D721Med (cell line): Measurements from ENCODE around the gene HAVCR2.

Source experiments
- DNase-seq: peaks from one replicate; pipeline ENCODE4 v3.0.0; 2011; ENCODE audit warnings: low spot score; ENCODE audit not compliant: insufficient read length
- FAIRE-seq: peaks from 2 replicates; lab custom pipeline; 2011; peaks lifted over from hg19 to GRCh38; lab: Jason Lieb, UNC
- TF ChIP-seq, protein P1 (sequence below): IDR thresholded peaks from 2 replicates; pipeline ENCODE4 v1.5.1; 2012; ENCODE audit warnings: mild to moderate bottlenecking, control low read depth; ENCODE audit not compliant: insufficient read depth; ENCODE audit errors: missing control alignments

HAVCR2 gene

DNA sequence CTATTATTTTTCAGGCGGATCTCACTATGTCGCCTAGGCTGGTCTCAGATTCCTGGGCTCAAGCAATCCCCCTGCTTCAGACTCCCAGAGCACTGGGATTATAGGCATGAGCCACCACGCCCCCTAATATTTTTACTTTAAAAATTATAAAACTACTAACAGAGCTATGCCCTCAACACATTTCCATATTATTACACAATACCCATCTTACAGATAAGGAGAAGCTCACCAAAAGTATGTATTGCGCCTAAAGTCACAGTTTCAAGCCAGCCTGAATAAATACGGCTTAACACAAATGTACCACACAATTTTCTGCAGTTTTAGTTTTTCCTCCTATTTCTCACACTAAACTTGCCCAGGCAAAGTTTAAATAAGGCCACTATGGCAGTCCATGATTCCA is 40.1 kb downstream of the HAVCR2 start:
- no peak for DNase-seq
- no peak for FAIRE-seq
- TF ChIP-seq, protein P1, sequence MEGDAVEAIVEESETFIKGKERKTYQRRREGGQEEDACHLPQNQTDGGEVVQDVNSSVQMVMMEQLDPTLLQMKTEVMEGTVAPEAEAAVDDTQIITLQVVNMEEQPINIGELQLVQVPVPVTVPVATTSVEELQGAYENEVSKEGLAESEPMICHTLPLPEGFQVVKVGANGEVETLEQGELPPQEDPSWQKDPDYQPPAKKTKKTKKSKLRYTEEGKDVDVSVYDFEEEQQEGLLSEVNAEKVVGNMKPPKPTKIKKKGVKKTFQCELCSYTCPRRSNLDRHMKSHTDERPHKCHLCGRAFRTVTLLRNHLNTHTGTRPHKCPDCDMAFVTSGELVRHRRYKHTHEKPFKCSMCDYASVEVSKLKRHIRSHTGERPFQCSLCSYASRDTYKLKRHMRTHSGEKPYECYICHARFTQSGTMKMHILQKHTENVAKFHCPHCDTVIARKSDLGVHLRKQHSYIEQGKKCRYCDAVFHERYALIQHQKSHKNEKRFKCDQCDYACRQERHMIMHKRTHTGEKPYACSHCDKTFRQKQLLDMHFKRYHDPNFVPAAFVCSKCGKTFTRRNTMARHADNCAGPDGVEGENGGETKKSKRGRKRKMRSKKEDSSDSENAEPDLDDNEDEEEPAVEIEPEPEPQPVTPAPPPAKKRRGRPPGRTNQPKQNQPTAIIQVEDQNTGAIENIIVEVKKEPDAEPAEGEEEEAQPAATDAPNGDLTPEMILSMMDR: no peak

DNA sequence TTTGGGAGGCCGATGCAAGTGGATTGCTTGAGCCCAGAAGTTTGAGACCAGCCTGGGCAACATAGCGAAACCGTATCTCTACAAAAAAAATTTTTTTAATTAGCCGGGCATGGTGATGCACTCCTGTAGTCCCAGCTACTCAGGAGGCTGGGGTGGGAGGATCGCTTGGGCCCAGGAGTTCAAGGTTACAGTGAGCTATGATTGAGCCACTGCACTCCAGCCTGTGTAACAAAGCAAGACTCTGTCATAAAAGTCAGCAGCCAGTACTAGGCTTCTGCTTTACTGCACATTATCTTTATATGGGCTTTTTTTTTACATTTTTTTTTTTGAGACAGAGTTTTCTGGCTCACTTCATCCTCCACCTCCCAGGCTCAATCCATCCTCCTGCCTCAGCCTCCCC is 40.5 kb downstream of the HAVCR2 start:
- FAIRE-seq (no peak), DNase-seq (no peak)
- TF ChIP-seq, protein P1: no peak

DNA sequence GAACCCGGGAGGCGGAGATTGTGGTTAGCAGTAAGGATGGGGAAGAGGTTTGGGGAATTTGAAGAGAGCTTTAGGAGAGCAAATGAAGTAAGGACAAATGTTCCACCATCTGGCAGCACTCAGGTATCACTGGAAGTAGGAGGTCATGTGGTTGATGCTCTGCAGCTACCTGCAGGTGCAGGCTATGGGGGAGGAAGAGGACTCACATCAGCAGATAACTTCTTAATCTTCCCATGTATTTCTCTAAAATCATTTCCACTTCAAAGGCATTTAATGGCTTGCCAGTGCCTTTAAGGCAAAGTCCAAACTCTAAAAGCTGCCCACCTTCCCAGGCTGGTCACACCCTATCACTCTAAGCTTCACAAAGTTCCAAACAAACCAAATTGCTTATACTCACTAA is 41.8 kb downstream of the HAVCR2 start:
- FAIRE-seq (no peak), DNase-seq (no peak)
- TF ChIP-seq, protein P1: no peak

DNA sequence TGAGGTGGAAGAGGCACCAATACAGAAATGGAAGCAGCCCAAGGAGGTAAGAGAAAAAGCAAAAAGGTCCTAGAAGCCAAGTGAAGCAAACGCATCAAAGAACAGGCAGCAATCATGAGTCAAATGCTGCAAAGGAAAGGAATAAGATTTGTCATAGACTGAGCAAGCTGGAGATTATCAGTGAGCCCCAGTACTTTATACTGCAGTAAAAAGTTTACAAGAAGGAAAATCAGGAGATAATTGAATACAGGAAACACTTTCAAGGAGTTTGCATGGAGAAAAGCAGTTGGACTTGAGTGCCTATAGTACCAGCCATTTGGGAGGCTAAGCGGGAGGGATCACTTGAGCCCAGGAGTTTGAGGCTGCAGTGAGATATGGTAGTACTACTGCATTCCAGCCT is 42.8 kb downstream of the HAVCR2 start:
- TF ChIP-seq, protein P1: no peak
- FAIRE-seq: no peak
- no peak for DNase-seq

DNA sequence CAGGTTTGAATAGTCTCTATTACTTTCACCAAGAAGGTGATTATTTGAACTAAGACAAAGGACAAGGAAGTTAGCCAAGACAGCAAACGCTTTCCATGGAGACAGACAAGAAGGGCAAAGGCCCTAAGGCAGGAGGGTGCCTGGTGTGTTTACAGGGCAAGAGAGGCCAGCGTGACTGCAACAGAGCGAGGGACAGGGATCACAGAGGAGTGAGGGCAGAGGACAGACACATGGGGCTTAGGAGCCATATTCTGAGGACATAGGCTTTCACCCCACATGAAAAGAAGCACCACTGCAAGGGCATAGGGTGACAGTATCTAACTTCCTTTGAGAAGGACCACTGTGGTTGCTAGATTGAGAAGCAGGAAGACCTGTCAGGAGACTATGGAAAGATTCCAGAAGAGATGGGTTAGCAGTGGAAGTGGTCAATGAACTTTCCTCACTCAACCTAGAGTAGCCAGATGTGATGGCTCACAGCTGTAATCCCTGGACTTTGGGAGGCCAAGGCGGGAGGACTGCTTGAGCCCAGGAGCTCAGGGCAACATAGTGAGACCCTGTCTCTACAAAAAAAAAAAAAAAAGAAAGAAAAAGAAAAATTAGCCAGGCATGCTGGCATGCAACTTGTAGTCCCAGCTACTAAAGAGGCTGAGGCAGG is 44.9 kb downstream of the HAVCR2 start:
- FAIRE-seq: no peak
- no peak for DNase-seq
- TF ChIP-seq, protein P1: no peak

DNA sequence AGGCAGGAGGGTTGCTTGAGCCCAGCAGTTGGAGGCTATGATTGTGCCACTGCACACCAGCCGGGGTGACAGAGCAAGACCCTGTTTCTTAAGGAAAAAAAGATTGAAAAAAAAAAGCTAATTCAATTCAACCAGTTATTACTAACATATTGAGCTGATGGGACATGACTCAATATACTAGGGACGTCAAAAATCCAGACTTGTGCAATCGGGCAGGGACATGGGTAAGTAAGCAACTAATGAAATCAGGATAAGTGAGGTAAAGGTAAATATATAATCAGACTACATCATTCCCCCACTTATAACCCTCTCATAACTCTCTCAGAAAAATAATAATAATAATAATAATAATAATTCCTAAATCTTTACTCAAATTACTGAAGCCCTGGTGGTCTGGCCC is 49.0 kb downstream of the HAVCR2 start:
- FAIRE-seq (no peak), DNase-seq (no peak)
- TF ChIP-seq, protein P1: no peak

DNA sequence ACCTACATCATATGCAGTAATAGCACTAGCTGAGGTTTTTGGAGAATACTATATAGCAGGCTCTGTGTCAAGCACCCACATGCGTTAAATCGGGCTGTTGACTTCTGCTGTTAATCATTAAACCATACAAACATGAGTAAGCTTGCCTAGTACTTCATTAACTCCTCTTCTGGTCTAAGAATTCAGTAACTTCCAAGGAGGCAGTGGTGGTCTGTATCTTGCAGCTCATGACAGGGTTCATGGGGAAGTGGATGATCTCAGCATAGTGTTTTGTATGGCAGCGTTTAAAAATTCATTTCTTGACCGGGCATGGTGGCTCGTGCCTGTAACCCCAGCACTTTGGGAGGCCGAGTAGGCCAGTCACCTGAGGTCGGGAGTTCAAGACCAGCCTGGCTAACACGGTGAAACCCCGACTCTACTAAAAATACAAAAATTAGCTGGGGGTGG is 49.7 kb downstream of the HAVCR2 start, which contains the start of gene HAVCR1:
Gene HAVCR1, minus strand, starts transcription at position 24 of the 447 bp plus-strand sequence. CDS start 1,173 bp downstream, outside the sequence.
- DNase-seq: no peak
- FAIRE-seq: no peak
- TF ChIP-seq, protein P1: no peak
